Camera-type eye (tissue), 1 donor: Measurements from ENCODE around the gene OR6A2. TPM values are rescaled to one million over a fixed set of nuclear protein-coding genes. Genes with fewer than 3 reads are reported as not detected.

ENCODE experiments used
- total RNA-seq: library from RNA; depleted of rRNA; stranded (reverse); fragments of >200 nt; gene quantifications from one replicate; pipeline ENCODE4 v1.2.3, GENCODE V29; 2014

The OR6A2 gene
- total RNA-seq: 0.55 TPM

DNA sequence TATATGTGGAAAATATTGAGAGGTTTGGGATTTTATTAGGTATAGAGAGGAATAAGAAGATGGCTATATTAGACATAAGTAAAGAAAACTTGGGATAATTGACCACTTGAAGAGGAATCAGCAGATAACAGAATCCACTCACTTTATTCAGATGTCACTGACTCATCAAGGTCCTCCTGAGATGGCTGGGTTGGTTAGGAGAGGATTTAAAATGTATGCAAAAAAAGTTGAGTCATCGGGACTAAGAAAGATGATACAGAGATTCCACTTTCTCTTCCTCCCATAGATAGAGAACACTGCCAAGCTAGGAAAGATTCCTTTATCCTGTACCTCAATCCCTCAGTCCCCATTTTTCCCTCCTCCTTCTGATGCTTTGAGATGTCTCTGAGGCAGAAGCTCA lies at the start of gene OR6A2:
Gene OR6A2, minus strand, starts transcription at position 288 of the 400 bp plus-strand sequence. CDS start 3,981 bp downstream, outside the sequence.

DNA sequence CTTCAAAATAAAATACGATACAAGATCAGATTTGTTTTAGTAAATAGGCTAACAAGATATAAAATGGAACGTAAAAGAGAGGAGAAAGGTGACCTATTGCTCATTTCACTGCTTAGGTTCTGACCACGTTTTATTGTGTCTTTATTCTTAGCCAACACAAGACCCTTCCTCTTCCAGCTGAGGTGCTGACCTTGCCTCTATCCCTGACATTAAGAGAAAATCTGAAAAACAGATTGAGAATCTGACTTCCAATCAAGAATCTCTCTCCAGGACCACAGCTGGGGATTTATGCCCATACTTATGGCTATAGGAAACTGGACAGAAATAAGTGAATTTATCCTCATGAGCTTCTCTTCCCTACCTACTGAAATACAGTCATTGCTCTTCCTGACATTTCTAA lies 45.9 kb upstream of the OR6A2 start, which contains the start of gene OR10A5:
Gene OR10A5, plus strand, starts transcription at position 301 of the 400 bp plus-strand sequence. Its CDS starts 0 bp downstream, at position 301.

DNA sequence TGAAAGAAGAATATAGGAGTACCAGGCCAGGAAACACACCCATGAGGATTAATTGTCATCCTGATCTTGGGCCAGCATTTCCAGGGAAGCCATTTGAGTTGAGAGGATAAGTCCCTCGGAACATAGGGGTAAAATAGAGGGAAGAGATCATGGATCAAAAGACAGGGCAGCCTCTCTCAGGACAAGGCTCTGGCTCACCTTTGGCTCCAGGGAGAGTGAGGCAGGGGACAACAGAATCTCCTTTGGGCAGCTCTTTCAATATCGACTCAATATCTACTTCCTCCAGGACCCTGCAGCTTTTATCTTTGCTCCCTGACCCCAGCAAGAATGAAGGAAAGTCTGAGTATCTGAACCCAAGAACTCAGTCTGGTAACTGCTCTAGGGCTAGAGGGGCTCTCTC lies 16.8 kb downstream of the OR6A2 start, which contains the start of gene OR2AG1:
Gene OR2AG1, plus strand, starts transcription at position 301 of the 400 bp plus-strand sequence. CDS start 2,018 bp downstream, outside the sequence.

GRCh38 chr11:6771926-6772893 lies 27.3 kb downstream of the OR6A2 start, which contains the start of gene OR2AG2:
TSS of gene OR2AG2 (minus strand) at chr11:6771976. CDS start at chr11:6768957, 3,019 bp downstream.

Other genes starting within 250 kb of the OR6A2 start
- 25.6 TPM for gene RRP8, start 196.1 kb downstream of the OR6A2 start, total RNA-seq
- gene ILK, start 195.9 kb downstream of the OR6A2 start, total RNA-seq: 136 TPM
- gene TAF10, start 187.5 kb downstream of the OR6A2 start, total RNA-seq: 16.2 TPM
- gene TPP1, start 180.3 kb downstream of the OR6A2 start, total RNA-seq: 65.5 TPM
- 84.2 TPM for gene DCHS1, start 143.9 kb downstream of the OR6A2 start, total RNA-seq
- 30.1 TPM for gene MRPL17, start 116.3 kb downstream of the OR6A2 start, total RNA-seq
- gene OR2AG2, start 27.7 kb downstream of the OR6A2 start, total RNA-seq: 0.16 TPM
- not detected for gene OR2AG1, start 16.7 kb downstream of the OR6A2 start, total RNA-seq
- not detected for gene OR10A5, start 46.0 kb upstream of the OR6A2 start, total RNA-seq
- gene OR10A2, start 63.4 kb upstream of the OR6A2 start, total RNA-seq: 0.22 TPM
- gene OR10A4, start 76.9 kb upstream of the OR6A2 start, total RNA-seq: not detected
- 0.38 TPM for gene OR2D2, start 92.8 kb upstream of the OR6A2 start, total RNA-seq
- not detected for gene OR2D3, start 121.3 kb upstream of the OR6A2 start, total RNA-seq
- gene ZNF215, start 126.7 kb upstream of the OR6A2 start, total RNA-seq: 2.1 TPM
- gene ZNF214, start 220.7 kb upstream of the OR6A2 start, total RNA-seq: 18.0 TPM
- 0.88 TPM for gene NLRP14, start 220.8 kb upstream of the OR6A2 start, total RNA-seq